Neural progenitor cell (in vitro differentiated cells): ENCODE data around the gene PAM. TPM values are rescaled to one million over a fixed set of nuclear protein-coding genes. Genes with fewer than 3 reads are reported as not detected.

Source experiments
- DNase-seq: peaks from one replicate; pipeline ENCODE4 v3.0.0-alpha.2; 2016; ENCODE audit warnings: low spot score
- H2AFZ ChIP-seq: fragments of 200-600 bp; sonication (generic); replicated peaks from 2 replicates; pipeline ENCODE4 v1.6.1; 2016; ENCODE audit warnings: antibody characterized with exemption
- H3F3A ChIP-seq: fragments of 200-600 bp; sonication (generic); 2 replicates; pipeline ENCODE4 v1.6.1; 2016; ENCODE audit warnings: antibody characterized with exemption, low read depth
- H3K27ac ChIP-seq: fragments of 200-600 bp; sonication (generic); 2 replicates; pipeline ENCODE4 v1.5.1; 2016; ENCODE audit warnings: mild to moderate bottlenecking
- H3K27me3 ChIP-seq: fragments of 200-600 bp; sonication (generic); 2 replicates; pipeline ENCODE4 v1.6.1; 2016; ENCODE audit warnings: mild to moderate bottlenecking, moderate library complexity
- H3K36me3 ChIP-seq: fragments of 200-600 bp; sonication (generic); 2 replicates; pipeline ENCODE4 v1.5.1; 2016
- H3K4me1 ChIP-seq: fragments of 200-600 bp; sonication (generic); 2 replicates; pipeline ENCODE4 v1.6.1; 2016; ENCODE audit warnings: mixed run types
- H3K4me2 ChIP-seq: fragments of 200-600 bp; sonication (generic); 2 replicates; pipeline ENCODE4 v1.6.1; 2016
- H3K4me3 ChIP-seq: fragments of 200-600 bp; sonication (generic); 2 replicates; pipeline ENCODE4 v1.5.1; 2016
- H3K79me2 ChIP-seq: fragments of 200-600 bp; sonication (generic); 2 replicates; pipeline ENCODE4 v1.6.1; 2016; ENCODE audit warnings: low read depth
- H3K9ac ChIP-seq: fragments of 200-600 bp; sonication (generic); 2 replicates; pipeline ENCODE4 v1.6.1; 2016
- H3K9me3 ChIP-seq: fragments of 200-600 bp; sonication (generic); 2 replicates; pipeline ENCODE4 v1.5.1; 2016; ENCODE audit warnings: low read depth
- H4K20me1 ChIP-seq: fragments of 200-600 bp; sonication (generic); 2 replicates; pipeline ENCODE4 v1.6.1; 2016; ENCODE audit warnings: low read depth
- H3K27ac Mint-ChIP-seq: 3 replicates; pipeline ENCODE4 v1.8.0; 2021; ENCODE audit warnings: mixed read lengths
- H3K27me3 Mint-ChIP-seq: 2 replicates; pipeline ENCODE4 v1.8.0; 2022; ENCODE audit warnings: low read depth, mild to moderate bottlenecking, inconsistent platforms, moderate library complexity, mixed read lengths; ENCODE audit not compliant: insufficient read depth
- H3K36me3 Mint-ChIP-seq: 3 replicates; pipeline ENCODE4 v1.8.0; 2021; ENCODE audit warnings: mixed read lengths
- H3K4me1 Mint-ChIP-seq: 3 replicates; pipeline ENCODE4 v1.8.0; 2021; ENCODE audit warnings: mixed read lengths
- H3K4me3 Mint-ChIP-seq: 3 replicates; pipeline ENCODE4 v1.8.0; 2021; ENCODE audit warnings: mild to moderate bottlenecking, moderate library complexity, mixed read lengths
- H3K9me3 Mint-ChIP-seq: 3 replicates; pipeline ENCODE4 v1.8.0; 2020; ENCODE audit warnings: mixed read lengths
- EZH2 ChIP-seq: fragments of 200-600 bp; sonication (generic); IDR thresholded peaks from 2 replicates; pipeline ENCODE4 v1.6.1; 2017; ENCODE audit warnings: antibody characterized with exemption, mild to moderate bottlenecking, moderate library complexity
- EZH2phosphoT487 ChIP-seq: fragments of 200-600 bp; sonication (generic); IDR thresholded peaks from 2 replicates; pipeline ENCODE4 v1.6.1; 2017; ENCODE audit warnings: antibody characterized with exemption
- total RNA-seq: library from RNA; depleted of rRNA; stranded (reverse); fragments of >200 nt; gene quantifications from 2 replicates; pipeline ENCODE4 v1.2.3, GENCODE V29; 2015; ENCODE audit warnings: low replicate concordance
- TF ChIP-seq, protein P1 (sequence below): fragments of 200-600 bp; sonication (generic); IDR thresholded peaks from 2 replicates; pipeline ENCODE4 v1.5.1; 2017; ENCODE audit warnings: antibody characterized with exemption, mild to moderate bottlenecking

The PAM gene
- total RNA-seq, 1 donor from 2014 or later: 246 TPM

DNA sequence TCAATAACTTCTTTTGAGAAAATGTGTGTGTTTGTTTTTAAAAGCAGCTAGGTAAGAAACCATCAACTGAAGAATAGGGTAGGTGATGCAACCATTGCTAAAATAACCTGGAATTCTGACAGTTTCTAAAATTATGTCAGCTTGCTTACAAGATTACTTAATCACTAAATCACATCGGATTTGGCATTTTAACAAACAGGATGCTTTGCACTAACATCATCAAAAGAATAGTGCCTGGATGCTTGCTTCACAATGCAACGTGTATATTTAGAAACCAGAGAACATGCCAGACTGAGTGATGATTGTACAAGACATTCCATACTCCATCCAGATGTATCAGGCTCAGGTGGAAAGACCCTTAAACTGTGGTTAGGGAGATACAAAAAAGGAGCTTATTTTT lies 43.9 kb downstream of the PAM start:
- no peaks in the 10 kb centered on the region for H3K27me3 Mint-ChIP-seq
- DNase-seq: no peak
- peaks cover 74% of the 10 kb centered on the region for H3K4me1 Mint-ChIP-seq
- H3K27ac ChIP-seq: no peak overlapping the region
- H3K27me3 ChIP-seq: no peaks in the 10 kb centered on the region
- H3K36me3 ChIP-seq: no peaks in the 10 kb centered on the region
- H4K20me1 ChIP-seq: no peaks in the 10 kb centered on the region
- peak overlapping the region; percentile 57 for H3K27ac Mint-ChIP-seq
- H3K9ac ChIP-seq: no peak overlapping the region
- H3K9me3 Mint-ChIP-seq: peaks cover 2% of the 10 kb centered on the region
- H3K79me2 ChIP-seq: peaks cover 9% of the 10 kb centered on the region
- TF ChIP-seq, protein P1, sequence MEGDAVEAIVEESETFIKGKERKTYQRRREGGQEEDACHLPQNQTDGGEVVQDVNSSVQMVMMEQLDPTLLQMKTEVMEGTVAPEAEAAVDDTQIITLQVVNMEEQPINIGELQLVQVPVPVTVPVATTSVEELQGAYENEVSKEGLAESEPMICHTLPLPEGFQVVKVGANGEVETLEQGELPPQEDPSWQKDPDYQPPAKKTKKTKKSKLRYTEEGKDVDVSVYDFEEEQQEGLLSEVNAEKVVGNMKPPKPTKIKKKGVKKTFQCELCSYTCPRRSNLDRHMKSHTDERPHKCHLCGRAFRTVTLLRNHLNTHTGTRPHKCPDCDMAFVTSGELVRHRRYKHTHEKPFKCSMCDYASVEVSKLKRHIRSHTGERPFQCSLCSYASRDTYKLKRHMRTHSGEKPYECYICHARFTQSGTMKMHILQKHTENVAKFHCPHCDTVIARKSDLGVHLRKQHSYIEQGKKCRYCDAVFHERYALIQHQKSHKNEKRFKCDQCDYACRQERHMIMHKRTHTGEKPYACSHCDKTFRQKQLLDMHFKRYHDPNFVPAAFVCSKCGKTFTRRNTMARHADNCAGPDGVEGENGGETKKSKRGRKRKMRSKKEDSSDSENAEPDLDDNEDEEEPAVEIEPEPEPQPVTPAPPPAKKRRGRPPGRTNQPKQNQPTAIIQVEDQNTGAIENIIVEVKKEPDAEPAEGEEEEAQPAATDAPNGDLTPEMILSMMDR: no peak
- no peak for TF ChIP-seq EZH2phosphoT487
- H2AFZ ChIP-seq: no peak overlapping the region
- H3K4me2 ChIP-seq: no peak overlapping the region
- H3K4me3 Mint-ChIP-seq: no peak overlapping the region
- no peaks in the 10 kb centered on the region for H3K9me3 ChIP-seq
- no peak overlapping the region for H3K4me3 ChIP-seq
- H3K4me1 ChIP-seq: peaks cover 71% of the 10 kb centered on the region
- peaks cover 12% of the 10 kb centered on the region for H3K36me3 Mint-ChIP-seq
- peaks cover 15% of the 10 kb centered on the region for H3F3A ChIP-seq

DNA sequence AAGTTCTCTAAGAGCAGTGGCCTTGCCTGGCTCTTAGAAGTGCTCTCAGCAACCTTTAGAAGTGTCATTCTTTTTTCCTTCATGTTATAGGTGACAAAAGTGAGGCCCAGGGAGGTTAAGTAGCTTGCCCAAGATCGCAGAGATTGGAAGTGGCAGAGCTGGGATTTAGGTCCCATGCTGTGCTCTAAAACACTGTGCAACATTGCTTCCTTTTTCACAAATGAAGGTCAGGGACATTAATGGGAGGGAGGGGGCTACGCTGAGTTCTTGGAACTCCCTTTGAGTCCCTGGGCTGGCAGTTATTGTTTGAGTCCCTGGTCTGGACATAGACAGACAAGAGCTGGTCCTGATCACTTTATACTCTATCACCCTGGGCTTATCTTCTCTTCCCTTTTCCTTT lies 45.3 kb downstream of the PAM start:
- no peaks in the 10 kb centered on the region for H3K36me3 ChIP-seq
- DNase-seq: no peak
- peaks cover 15% of the 10 kb centered on the region for H3F3A ChIP-seq
- no peak for TF ChIP-seq EZH2phosphoT487
- TF ChIP-seq, protein P1: no peak
- TF ChIP-seq EZH2: no peak
- peaks cover 57% of the 10 kb centered on the region for H3K4me1 ChIP-seq
- H3K4me2 ChIP-seq: peak overlapping the region; percentile 41
- peaks cover 9% of the 10 kb centered on the region for H3K79me2 ChIP-seq
- no peaks in the 10 kb centered on the region for H3K9me3 ChIP-seq
- Mint-ChIP-seq H3K9me3 (peaks cover 2% of the 10 kb centered on the region), H3K27me3 (no peaks in the 10 kb centered on the region), H3K4me1 (peaks cover 72% of the 10 kb centered on the region), H3K36me3 (peaks cover 8% of the 10 kb centered on the region), H3K27ac (peak overlapping the region; percentile 78), H3K4me3 (peak overlapping the region; percentile 46)
- H2AFZ ChIP-seq: no peak overlapping the region
- H3K9ac ChIP-seq: no peak overlapping the region
- no peak overlapping the region for H3K4me3 ChIP-seq
- no peak overlapping the region for H3K27ac ChIP-seq
- no peaks in the 10 kb centered on the region for H3K27me3 ChIP-seq
- H4K20me1 ChIP-seq: no peaks in the 10 kb centered on the region

DNA sequence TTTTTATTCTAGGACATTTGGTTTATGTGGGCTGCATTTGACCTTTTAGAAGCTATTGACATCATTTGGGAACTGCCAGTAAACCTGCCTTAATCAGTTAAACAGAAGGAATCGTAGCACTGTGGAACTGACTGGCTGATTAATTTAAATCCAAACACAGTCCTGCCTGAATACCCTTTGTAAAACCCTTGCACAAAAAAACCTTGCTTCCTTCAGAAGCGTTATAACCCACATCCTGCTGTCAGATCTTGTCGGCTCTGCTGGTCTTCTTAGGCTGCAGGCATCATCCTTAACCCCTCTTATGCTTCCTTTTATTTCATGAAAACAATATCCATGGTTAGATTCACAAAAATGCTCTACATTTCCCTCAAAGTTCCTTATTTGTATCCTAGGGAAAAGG lies 46.3 kb downstream of the PAM start:
- Histone ChIP-seq H3K79me2 (peaks cover 8% of the 10 kb centered on the region), H3K9me3 (no peaks in the 10 kb centered on the region), H4K20me1 (no peaks in the 10 kb centered on the region), H2AFZ (no peak overlapping the region), H3K4me1 (peaks cover 47% of the 10 kb centered on the region), H3K27ac (peak overlapping the region; percentile 7), H3K4me3 (no peak overlapping the region), H3K4me2 (peak overlapping the region; percentile 41), H3K9ac (no peak overlapping the region), H3F3A (peaks cover 15% of the 10 kb centered on the region), H3K36me3 (no peaks in the 10 kb centered on the region), H3K27me3 (no peaks in the 10 kb centered on the region)
- H3K4me1 Mint-ChIP-seq: peaks cover 69% of the 10 kb centered on the region
- peak overlapping the region; percentile 61 for H3K4me3 Mint-ChIP-seq
- H3K9me3 Mint-ChIP-seq: peaks cover 2% of the 10 kb centered on the region
- TF ChIP-seq EZH2 (no peak), EZH2phosphoT487 (no peak)
- TF ChIP-seq, protein P1: no peak
- H3K36me3 Mint-ChIP-seq: peaks cover 9% of the 10 kb centered on the region
- peak overlapping the region; percentile 96 for H3K27ac Mint-ChIP-seq
- no peaks in the 10 kb centered on the region for H3K27me3 Mint-ChIP-seq
- DNase-seq: peak; percentile 29
